ENCODE results near the gene TRUB2. TPM values are rescaled to one million over a fixed set of nuclear protein-coding genes. Genes with fewer than 3 reads are reported as not detected.

TRUB2 gene
- total and polyA plus RNA-seq, 2 donors (not counting 1 experiment from before 2014, with no cell fraction given): 7.6 to 21.5 TPM

DNA sequence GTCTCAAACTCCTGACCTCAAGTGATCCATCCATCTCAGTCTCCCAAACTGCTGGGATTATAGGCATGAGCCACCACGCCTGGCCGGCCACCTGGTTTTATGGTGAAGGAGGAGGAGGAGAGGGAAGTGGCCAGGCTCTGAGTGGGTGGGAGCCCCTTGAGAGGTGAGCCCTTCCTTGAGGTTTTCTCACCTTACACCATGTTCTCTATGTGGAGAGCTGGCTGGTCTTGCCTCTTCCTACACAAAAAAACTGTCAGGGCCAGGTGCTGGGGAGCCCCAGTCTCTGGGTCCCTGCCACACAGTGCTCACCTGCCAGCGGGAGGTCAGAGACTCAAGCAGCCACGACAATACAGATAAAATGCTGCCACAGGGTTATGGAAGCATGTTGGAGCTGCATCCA, 28.1 kb downstream of the TRUB2 start:
- TF ChIP-seq EZH2 (IDR thresholded peaks at IDR 0.05; ENCODE audit: borderline replicate concordance, insufficient read depth, low read depth, low read length, poor library complexity, severe bottlenecking): no peak
- TF ChIP-seq, protein P1, sequence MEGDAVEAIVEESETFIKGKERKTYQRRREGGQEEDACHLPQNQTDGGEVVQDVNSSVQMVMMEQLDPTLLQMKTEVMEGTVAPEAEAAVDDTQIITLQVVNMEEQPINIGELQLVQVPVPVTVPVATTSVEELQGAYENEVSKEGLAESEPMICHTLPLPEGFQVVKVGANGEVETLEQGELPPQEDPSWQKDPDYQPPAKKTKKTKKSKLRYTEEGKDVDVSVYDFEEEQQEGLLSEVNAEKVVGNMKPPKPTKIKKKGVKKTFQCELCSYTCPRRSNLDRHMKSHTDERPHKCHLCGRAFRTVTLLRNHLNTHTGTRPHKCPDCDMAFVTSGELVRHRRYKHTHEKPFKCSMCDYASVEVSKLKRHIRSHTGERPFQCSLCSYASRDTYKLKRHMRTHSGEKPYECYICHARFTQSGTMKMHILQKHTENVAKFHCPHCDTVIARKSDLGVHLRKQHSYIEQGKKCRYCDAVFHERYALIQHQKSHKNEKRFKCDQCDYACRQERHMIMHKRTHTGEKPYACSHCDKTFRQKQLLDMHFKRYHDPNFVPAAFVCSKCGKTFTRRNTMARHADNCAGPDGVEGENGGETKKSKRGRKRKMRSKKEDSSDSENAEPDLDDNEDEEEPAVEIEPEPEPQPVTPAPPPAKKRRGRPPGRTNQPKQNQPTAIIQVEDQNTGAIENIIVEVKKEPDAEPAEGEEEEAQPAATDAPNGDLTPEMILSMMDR (IDR thresholded peaks at IDR 0.05): no peak
- WGBS (ENCODE audit: insufficient coverage): 100% methylated on average over 2 of the region's 4 CpGs
- CTCF ChIA-PET: interaction anchor here (1.3 to 1.5 kb wide), 2 partner anchors 61 to 77 kb away, joined by 3 to 4 read pairs; partner anchors contain the start of gene URM1

DNA sequence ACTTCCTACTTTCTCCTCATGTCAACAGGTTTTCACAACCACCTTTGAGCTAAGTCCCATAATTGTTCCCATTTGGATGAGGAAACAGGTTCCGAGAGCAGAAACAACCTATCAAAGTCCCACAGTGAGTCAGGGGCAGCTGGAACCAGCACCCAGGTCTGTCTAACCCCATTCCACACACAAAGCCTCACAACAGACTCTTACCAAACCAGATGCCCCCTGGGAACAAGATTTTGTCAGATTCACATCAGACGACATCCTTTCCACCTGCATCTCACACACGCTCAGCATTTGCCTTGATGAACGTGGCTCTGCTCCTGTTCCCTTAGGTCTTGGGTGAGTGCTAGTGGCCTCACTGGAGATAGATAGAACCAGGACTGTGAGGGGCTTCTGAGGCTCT, 29.2 kb downstream of the TRUB2 start:
- no peak overlapping the region for H3K9ac ChIP-seq (ENCODE audit: low read length)
- Mint-ChIP-seq H3K4me3 (no peak overlapping the region), H3K27ac (no peak overlapping the region), H3K4me1 (no peaks in the 10 kb centered on the region), H3K27me3 (no peaks in the 10 kb centered on the region), H3K9me3 (ENCODE audit: insufficient read depth) (no peaks in the 10 kb centered on the region)
- WGBS (ENCODE audit: insufficient coverage): 40% methylated on average over 3 of the region's 4 CpGs
- peaks cover 0 to 6% of the 10 kb centered on the region in 2 experiments for H3K36me3 ChIP-seq (replicated peaks in 1 of 2; ENCODE audit: control extremely low read depth in 1 of 2, control insufficient read depth in 1 of 2, extremely low read depth in 1 of 2, insufficient read depth in 2 of 2, low read length in 1 of 2)
- no peaks in the 10 kb centered on the region for H3K4me1 ChIP-seq (ENCODE audit: control insufficient read depth in 2 of 2, insufficient read depth in 2 of 2, low read length in 2 of 2)
- no peaks in the 10 kb centered on the region for H3K79me2 ChIP-seq (ENCODE audit: control insufficient read depth, insufficient read depth, low read length)
- TF ChIP-seq EZH2 (IDR thresholded peaks at IDR 0.05; ENCODE audit: borderline replicate concordance, insufficient read depth, low read depth, low read length, poor library complexity, severe bottlenecking): no peak
- TF ChIP-seq, protein P1 (IDR thresholded peaks at IDR 0.05): no peak
- no peak overlapping the region for H2AFZ ChIP-seq (ENCODE audit: insufficient read depth, low read depth, low read length, poor library complexity, severe bottlenecking)
- H3K4me3 ChIP-seq (ENCODE audit: control extremely low read depth in 1 of 5, extremely low read depth in 1 of 5, insufficient read depth in 1 of 5, low read depth in 2 of 5, low read length in 4 of 5): no peak overlapping the region
- ChIA-PET POLR2A (no interaction called here), CTCF (interaction anchor here (1.2 kb wide), 1 partner anchor 64 kb away, joined by 3 read pairs; no protein-coding TSS in a partner anchor)
- no peaks in the 10 kb centered on the region for H4K20me1 ChIP-seq (ENCODE audit: control insufficient read depth, insufficient read depth, low read length, poor library complexity, severe bottlenecking)
- H3K9me3 ChIP-seq (ENCODE audit: control extremely low read depth in 1 of 3, control insufficient read depth in 2 of 3, insufficient read depth in 1 of 3, low read length in 2 of 3): no peaks in the 10 kb centered on the region
- no peaks in the 10 kb centered on the region for H3K27me3 ChIP-seq (replicated peaks in 1 of 4; ENCODE audit: control extremely low read depth in 1 of 4, control insufficient read depth in 3 of 4, insufficient read depth in 4 of 4, low read length in 3 of 4)
- H3K4me2 ChIP-seq (replicated peaks; ENCODE audit: low read depth, low read length, poor library complexity, severe bottlenecking): no peak overlapping the region
- DNase-seq (no peak), ATAC-seq (ENCODE audit: low read depth) (no peak)
- intact Hi-C loops (cut with micrococcal nuclease): loop anchor here (10.0 kb wide), 1 partner anchor 122 kb away; no protein-coding TSS in a partner anchor
- no peak overlapping the region for H3K27ac ChIP-seq (ENCODE audit: low read length in 2 of 2)

More for the DNA sequence above, 28.1 kb downstream of the TRUB2 start:
- no peaks in the 10 kb centered on the region for H3K27me3 ChIP-seq (replicated peaks in 1 of 4; ENCODE audit: control extremely low read depth in 1 of 4, control insufficient read depth in 3 of 4, insufficient read depth in 4 of 4, low read length in 3 of 4)
- H3K9me3 ChIP-seq (ENCODE audit: control extremely low read depth in 1 of 3, control insufficient read depth in 2 of 3, insufficient read depth in 1 of 3, low read length in 2 of 3): no peaks in the 10 kb centered on the region
- H3K4me1 ChIP-seq (ENCODE audit: control insufficient read depth in 2 of 2, insufficient read depth in 2 of 2, low read length in 2 of 2): no peaks in the 10 kb centered on the region
- no peak overlapping the region for H3K4me3 Mint-ChIP-seq
- H2AFZ ChIP-seq (ENCODE audit: insufficient read depth, low read depth, low read length, poor library complexity, severe bottlenecking): no peak overlapping the region
- H3K4me3 ChIP-seq (ENCODE audit: control extremely low read depth in 1 of 5, extremely low read depth in 1 of 5, insufficient read depth in 1 of 5, low read depth in 2 of 5, low read length in 4 of 5): no peak overlapping the region
- no peaks in the 10 kb centered on the region for H3K9me3 Mint-ChIP-seq (ENCODE audit: insufficient read depth)
- no peak overlapping the region for H3K4me2 ChIP-seq (replicated peaks; ENCODE audit: low read depth, low read length, poor library complexity, severe bottlenecking)
- no peak overlapping the region for H3K9ac ChIP-seq (ENCODE audit: low read length)
- peaks cover 0 to under 1% of the 10 kb centered on the region in 2 experiments for H3K36me3 ChIP-seq (replicated peaks in 1 of 2; ENCODE audit: control extremely low read depth in 1 of 2, control insufficient read depth in 1 of 2, extremely low read depth in 1 of 2, insufficient read depth in 2 of 2, low read length in 1 of 2)
- intact Hi-C loops (cut with micrococcal nuclease): loop anchor here (10.0 kb wide), 1 partner anchor 121 kb away; no protein-coding TSS in a partner anchor
- H3K27ac Mint-ChIP-seq: no peak overlapping the region
- no peak overlapping the region for H3K27ac ChIP-seq (ENCODE audit: low read length in 2 of 2)
- POLR2A ChIA-PET: no interaction called here
- H3K27me3 Mint-ChIP-seq: no peaks in the 10 kb centered on the region
- no peak for DNase-seq
- no peaks in the 10 kb centered on the region for H3K79me2 ChIP-seq (ENCODE audit: control insufficient read depth, insufficient read depth, low read length)
- no peaks in the 10 kb centered on the region for H4K20me1 ChIP-seq (ENCODE audit: control insufficient read depth, insufficient read depth, low read length, poor library complexity, severe bottlenecking)
- no peak for ATAC-seq (ENCODE audit: low read depth)
- H3K4me1 Mint-ChIP-seq: no peaks in the 10 kb centered on the region

All from B cell (primary cell).